MM.1S (cell line): ENCODE measurements around the gene ZNF384.

Source experiments
- DNase-seq: peaks from one replicate; pipeline ENCODE4 v3.0.0-alpha.2; 2015
- H2AFZ ChIP-seq: fragments of 300-600 bp; sonication (generic); 2 replicates; pipeline ENCODE4 v1.6.0; 2016; ENCODE audit warnings: antibody characterized with exemption, low read length
- H3F3A ChIP-seq: fragments of 300-600 bp; sonication (generic); 2 replicates; pipeline ENCODE4 v1.6.1; 2016; ENCODE audit warnings: mild to moderate bottlenecking, antibody characterized with exemption, low read length, moderate library complexity, mixed read lengths; ENCODE audit not compliant: insufficient read depth
- H3K27ac ChIP-seq: fragments of 300-600 bp; sonication (generic); 2 replicates; pipeline ENCODE4 v1.5.1; 2016; ENCODE audit warnings: mild to moderate bottlenecking, low read length
- H3K27me3 ChIP-seq: fragments of 300-600 bp; sonication (generic); replicated peaks from 2 replicates; pipeline ENCODE4 v1.6.0; 2016; ENCODE audit warnings: low read length; ENCODE audit not compliant: insufficient read depth
- H3K36me3 ChIP-seq: fragments of 300-600 bp; sonication (generic); replicated peaks from 2 replicates; pipeline ENCODE4 v1.6.1; 2016; ENCODE audit warnings: mild to moderate bottlenecking, low read length, mixed read lengths; ENCODE audit not compliant: insufficient read depth
- H3K4me1 ChIP-seq: fragments of 300-600 bp; sonication (generic); 2 replicates; pipeline ENCODE4 v1.6.1; 2016; ENCODE audit warnings: low read length, mixed read lengths
- H3K4me2 ChIP-seq: fragments of 300-600 bp; sonication (generic); 2 replicates; pipeline ENCODE4 v1.6.0; 2016; ENCODE audit warnings: low read depth, low read length
- H3K4me3 ChIP-seq: fragments of 300-600 bp; sonication (generic); 2 replicates; pipeline ENCODE4 v1.5.1; 2016; ENCODE audit warnings: low read length, mixed read lengths
- H3K79me2 ChIP-seq: fragments of 300-600 bp; sonication (generic); 2 replicates; pipeline ENCODE4 v1.6.1; 2016; ENCODE audit warnings: mixed run types, low read length, mixed read lengths
- H3K9ac ChIP-seq: fragments of 300-600 bp; sonication (generic); 2 replicates; pipeline ENCODE4 v1.6.1; 2016; ENCODE audit warnings: low read length, mixed read lengths
- H3K9me2 ChIP-seq: fragments of 300-600 bp; sonication (generic); replicated peaks from 2 replicates; pipeline ENCODE4 v1.6.1; 2016; ENCODE audit warnings: mild to moderate bottlenecking, low read length, mixed read lengths; ENCODE audit not compliant: insufficient read depth
- H3K9me3 ChIP-seq: fragments of 300-600 bp; sonication (generic); replicated peaks from 2 replicates; pipeline ENCODE4 v1.6.1; 2016; ENCODE audit warnings: mild to moderate bottlenecking, low read length, mixed read lengths; ENCODE audit not compliant: insufficient read depth
- H4K20me1 ChIP-seq: fragments of 300-600 bp; sonication (generic); 2 replicates; pipeline ENCODE4 v1.6.1; 2016; ENCODE audit warnings: mild to moderate bottlenecking, low read length, moderate library complexity, mixed read lengths; ENCODE audit not compliant: insufficient read depth
- CTCF ChIP-seq: fragments of 300-600 bp; sonication (generic); IDR thresholded peaks from 2 replicates; pipeline ENCODE4 v1.5.1; 2016; ENCODE audit warnings: antibody characterized with exemption, low read length, mixed read lengths
- EZH2 ChIP-seq: fragments of 300-600 bp; sonication (generic); optimal IDR thresholded peaks from 2 replicates; pipeline ENCODE3; 2017; ENCODE audit warnings: low read depth, mild to moderate bottlenecking, antibody characterized with exemption, low read length, mixed read lengths
- EZH2phosphoT487 ChIP-seq: fragments of 300-600 bp; sonication (generic); IDR thresholded peaks from 2 replicates; pipeline ENCODE4 v1.6.1; 2018; ENCODE audit warnings: antibody characterized with exemption, low read length

ZNF384 gene

GRCh38 chr12:6631549-6631961, 57.6 kb downstream of the ZNF384 start:
- H3F3A ChIP-seq = peaks cover 6% of the 10 kb centered on the region; the same call in 1 of the 2 replicates
- no peak overlapping the region for H3K4me3 ChIP-seq
- H3K9me3 ChIP-seq = no peaks in the 10 kb centered on the region
- H3K4me2 ChIP-seq = no peak overlapping the region
- no peaks in the 10 kb centered on the region for H3K36me3 ChIP-seq
- no peaks in the 10 kb centered on the region for H3K9me2 ChIP-seq
- H4K20me1 ChIP-seq = no peaks in the 10 kb centered on the region
- H3K79me2 ChIP-seq = no peaks in the 10 kb centered on the region
- H3K27ac ChIP-seq = no peak overlapping the region
- TF ChIP-seq CTCF (no peak), EZH2phosphoT487 (no peak), EZH2 (no peak)
- H3K27me3 ChIP-seq = no peaks in the 10 kb centered on the region; the same call in 1 of the 2 replicates
- peaks cover 7% of the 10 kb centered on the region; the same call in 1 of the 2 replicates for H3K4me1 ChIP-seq
- no peak overlapping the region for H2AFZ ChIP-seq
- no peak overlapping the region for H3K9ac ChIP-seq
- DNase-seq = no peak

- Histone ChIP-seq H4K20me1 (no peaks in the 10 kb centered on the region), H3K9me3 (no peaks in the 10 kb centered on the region), H3K4me1 (peaks cover 7% of the 10 kb centered on the region; the same call in 1 of the 2 replicates), H3K36me3 (no peaks in the 10 kb centered on the region), H3K4me2 (no peak overlapping the region), H3K27me3 (no peaks in the 10 kb centered on the region; the same call in 1 of the 2 replicates), H3K4me3 (no peak overlapping the region), H3K9ac (no peak overlapping the region), H3F3A (peaks cover 10% of the 10 kb centered on the region; the same call in 1 of the 2 replicates), H3K27ac (no peak overlapping the region), H3K79me2 (no peaks in the 10 kb centered on the region), H2AFZ (no peak overlapping the region), H3K9me2 (no peaks in the 10 kb centered on the region)
- TF ChIP-seq EZH2 = no peak
- no peak for TF ChIP-seq CTCF
- TF ChIP-seq EZH2phosphoT487 = no peak
- DNase-seq = no peak
Observed at GRCh38 chr12:6630736-6631135, 58.4 kb downstream of the ZNF384 start.

GRCh38 chr12:6627616-6628015, 61.6 kb downstream of the ZNF384 start:
- Histone ChIP-seq H3K36me3 (no peaks in the 10 kb centered on the region), H3K4me1 (peaks cover 7% of the 10 kb centered on the region; the same call in 1 of the 2 replicates), H2AFZ (peak overlapping the region; percentile 59), H3K9ac (peak overlapping the region; percentile 38; the same call in 1 of the 2 replicates), H4K20me1 (no peaks in the 10 kb centered on the region), H3K27ac (no peak overlapping the region), H3K27me3 (no peaks in the 10 kb centered on the region; the same call in 1 of the 2 replicates), H3K9me3 (no peaks in the 10 kb centered on the region), H3K4me3 (peak overlapping the region; percentile 72), H3F3A (peaks cover 10% of the 10 kb centered on the region; the same call in 1 of the 2 replicates), H3K9me2 (no peaks in the 10 kb centered on the region), H3K4me2 (peak overlapping the region; percentile 67), H3K79me2 (no peaks in the 10 kb centered on the region)
- TF ChIP-seq EZH2phosphoT487 = no peak
- no peak for TF ChIP-seq EZH2
- no peak for TF ChIP-seq CTCF
- peak; percentile 68 for DNase-seq
